ENCODE data around the gene U2AF1L4. TPM values are rescaled to one million over a fixed set of nuclear protein-coding genes. Genes with fewer than 3 reads are reported as not detected.

U2AF1L4 gene
- total RNA-seq, 1 donor from 2014 or later, result 12.8 TPM

- peak; percentile 99 for DNase-seq (ENCODE audit: low spot score)
Observed at GRCh38 chr19:35757749-35758608, 12.8 kb upstream of the U2AF1L4 start, which contains the start of gene PROSER3. Gene PROSER3 (plus strand): TSS chr19:35758176. CDS start chr19:35758216, 40 bp downstream.

GRCh38 chr19:35757231-35757748, 12.1 kb upstream of the U2AF1L4 start:
- peak; percentile 96 for DNase-seq (ENCODE audit: low spot score)

- no peak for DNase-seq (ENCODE audit: low spot score)
Observed at GRCh38 chr19:35756377-35757230, 11.4 kb upstream of the U2AF1L4 start, which contains the start of gene HSPB6. Gene HSPB6 (minus strand): TSS chr19:35757029. CDS start chr19:35757008, 21 bp downstream.

- DNase-seq (ENCODE audit: low spot score), result peak; percentile 97
Observed at GRCh38 chr19:35755550-35756376, 10.5 kb upstream of the U2AF1L4 start.

- DNase-seq (ENCODE audit: low spot score), result no peak
Observed at GRCh38 chr19:35755131-35755549, 9.9 kb upstream of the U2AF1L4 start.

GRCh38 chr19:35754370-35755130, 9.3 kb upstream of the U2AF1L4 start:
- no peak for DNase-seq (ENCODE audit: low spot score)

GRCh38 chr19:35753634-35754369, 8.6 kb upstream of the U2AF1L4 start:
- no peak for DNase-seq (ENCODE audit: low spot score)

DNA sequence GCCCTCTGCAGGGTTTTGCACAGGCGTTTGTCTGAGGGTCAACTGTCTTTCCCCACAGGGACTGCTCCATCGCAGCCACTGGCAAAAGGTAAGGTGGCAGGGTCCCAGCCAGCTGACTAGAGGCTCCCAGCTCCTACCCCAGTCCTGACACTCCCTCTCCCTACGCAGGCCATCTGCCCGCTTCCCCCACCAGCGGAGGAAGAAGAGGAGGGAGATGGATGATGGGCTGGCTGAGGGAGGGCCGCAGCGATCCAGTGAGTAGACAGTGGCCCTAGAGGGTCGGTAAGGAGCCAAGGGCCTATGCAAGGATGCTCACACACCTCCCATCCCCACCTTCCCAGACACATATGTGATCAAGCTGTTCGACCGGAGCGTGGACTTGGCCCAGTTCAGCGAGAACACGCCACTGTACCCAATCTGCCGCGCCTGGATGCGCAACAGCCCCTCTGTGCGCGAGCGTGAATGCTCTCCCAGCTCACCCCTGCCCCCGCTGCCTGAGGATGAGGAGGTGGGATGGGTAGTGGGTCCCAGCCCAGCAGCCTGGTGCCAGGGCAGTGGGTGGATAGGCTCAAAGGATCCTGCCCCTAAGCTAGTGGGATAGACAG, 7.6 kb upstream of the U2AF1L4 start:
- DNase-seq (ENCODE audit: low spot score), result no peak

DNA sequence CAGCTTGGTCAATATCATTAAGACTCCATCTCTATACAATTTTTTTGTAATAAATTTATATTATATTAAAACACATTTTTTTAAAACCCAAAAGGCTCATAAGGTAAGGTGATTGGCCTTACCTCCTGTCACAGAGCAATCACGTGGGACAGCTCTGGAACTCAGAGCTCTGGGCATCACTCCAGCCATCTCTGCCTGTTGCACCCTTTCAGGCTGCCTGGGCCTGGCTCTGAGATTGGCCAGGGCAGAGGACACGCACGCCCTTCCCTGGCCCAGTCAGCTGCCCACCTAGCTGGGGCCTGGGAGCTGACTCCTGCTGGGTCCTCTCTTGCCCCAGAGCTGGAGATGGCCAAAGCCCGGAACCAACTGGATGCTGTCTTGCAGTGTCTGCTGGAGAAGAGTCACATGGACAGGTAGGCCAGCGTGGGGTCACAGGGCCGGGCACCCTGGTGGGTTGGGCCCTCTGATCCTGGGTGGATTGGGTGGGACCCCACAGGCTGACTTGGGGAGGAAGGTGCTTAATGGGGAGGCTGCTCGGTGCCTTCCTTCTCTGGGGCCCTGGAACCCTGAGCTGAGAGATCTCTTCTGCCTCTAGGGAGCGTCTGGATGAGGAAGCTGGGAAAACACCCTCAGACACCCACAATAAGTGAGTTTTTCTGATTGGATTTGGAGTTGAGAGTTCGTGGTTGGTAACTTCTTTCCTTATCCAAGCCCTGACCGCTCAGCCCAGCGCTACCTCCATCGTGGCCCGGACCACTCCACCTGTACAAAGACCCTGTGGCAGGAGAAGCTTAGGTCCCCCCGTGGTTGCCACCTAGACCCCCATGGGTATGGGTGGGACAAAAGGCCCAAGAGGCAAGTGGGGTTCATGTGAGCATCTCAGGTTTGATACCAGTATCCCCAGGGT, 6.9 kb upstream of the U2AF1L4 start:
- no peak for DNase-seq (ENCODE audit: low spot score)

DNA sequence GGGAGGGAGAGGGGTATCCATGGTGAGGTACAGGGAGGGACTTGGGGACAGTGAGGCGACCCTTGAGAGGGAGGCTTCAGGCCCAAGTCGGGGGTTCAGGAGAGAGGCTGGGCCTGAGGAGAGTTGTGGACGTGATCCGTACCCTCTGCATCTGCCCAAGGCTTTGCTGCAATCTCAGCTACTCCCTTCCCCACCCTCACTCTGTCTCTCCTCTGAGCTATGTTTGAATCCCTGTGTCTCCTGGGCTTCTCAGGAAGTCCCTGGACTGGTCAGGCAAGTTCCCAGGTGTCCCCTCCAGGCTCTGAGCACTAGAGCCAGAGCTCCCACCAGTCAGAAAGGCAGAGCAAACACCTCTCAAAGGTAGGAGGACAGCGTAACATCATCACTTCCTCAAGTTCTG, 4.9 kb upstream of the U2AF1L4 start:
- DNase-seq (ENCODE audit: low spot score), result no peak

GRCh38 chr19:35748106-35749020, 3.1 kb upstream of the U2AF1L4 start, which contains the start of gene LIN37:
Gene LIN37 (plus strand): TSS chr19:35748576. CDS start chr19:35748725, 149 bp downstream.
- peak; percentile 99 for DNase-seq (ENCODE audit: low spot score)

DNA sequence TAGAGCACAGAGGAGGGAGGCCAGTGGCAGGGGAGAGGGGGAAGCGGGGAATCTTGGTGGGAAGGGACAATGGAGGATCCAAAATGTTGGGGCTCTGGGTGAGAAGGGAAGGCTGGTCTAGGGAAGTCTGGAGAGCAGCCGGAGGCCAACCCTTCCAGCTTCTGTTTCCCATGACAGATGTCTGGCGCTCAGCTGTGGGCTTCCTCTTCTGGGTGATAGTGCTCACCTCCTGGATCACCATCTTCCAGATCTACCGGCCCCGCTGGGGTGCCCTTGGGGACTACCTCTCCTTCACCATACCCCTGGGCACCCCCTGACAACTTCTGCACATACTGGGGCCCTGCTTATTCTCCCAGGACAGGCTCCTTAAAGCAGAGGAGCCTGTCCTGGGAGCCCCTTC, 1.3 kb upstream of the U2AF1L4 start:
- no peak for DNase-seq (ENCODE audit: low spot score)

DNA sequence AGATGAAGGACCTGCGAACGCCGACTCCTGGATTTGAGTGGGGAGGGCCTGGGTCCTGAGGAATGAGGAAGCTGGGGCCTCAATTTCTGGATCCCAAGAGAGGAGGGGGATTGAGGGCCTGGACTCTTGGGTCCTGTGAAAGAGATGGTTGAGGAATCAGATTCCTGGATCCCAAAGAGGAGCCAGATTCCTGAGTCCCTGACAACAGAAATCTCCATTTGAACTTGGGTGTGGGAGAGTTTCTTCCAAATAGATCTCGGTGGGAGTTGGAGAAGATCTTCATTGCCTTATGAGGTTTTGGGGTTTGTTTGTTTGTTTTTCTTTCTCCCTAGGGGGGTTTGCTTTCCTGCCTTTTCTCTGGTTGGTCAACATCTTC, 857 bp upstream of the U2AF1L4 start:
- no peak for DNase-seq (ENCODE audit: low spot score)

DNA sequence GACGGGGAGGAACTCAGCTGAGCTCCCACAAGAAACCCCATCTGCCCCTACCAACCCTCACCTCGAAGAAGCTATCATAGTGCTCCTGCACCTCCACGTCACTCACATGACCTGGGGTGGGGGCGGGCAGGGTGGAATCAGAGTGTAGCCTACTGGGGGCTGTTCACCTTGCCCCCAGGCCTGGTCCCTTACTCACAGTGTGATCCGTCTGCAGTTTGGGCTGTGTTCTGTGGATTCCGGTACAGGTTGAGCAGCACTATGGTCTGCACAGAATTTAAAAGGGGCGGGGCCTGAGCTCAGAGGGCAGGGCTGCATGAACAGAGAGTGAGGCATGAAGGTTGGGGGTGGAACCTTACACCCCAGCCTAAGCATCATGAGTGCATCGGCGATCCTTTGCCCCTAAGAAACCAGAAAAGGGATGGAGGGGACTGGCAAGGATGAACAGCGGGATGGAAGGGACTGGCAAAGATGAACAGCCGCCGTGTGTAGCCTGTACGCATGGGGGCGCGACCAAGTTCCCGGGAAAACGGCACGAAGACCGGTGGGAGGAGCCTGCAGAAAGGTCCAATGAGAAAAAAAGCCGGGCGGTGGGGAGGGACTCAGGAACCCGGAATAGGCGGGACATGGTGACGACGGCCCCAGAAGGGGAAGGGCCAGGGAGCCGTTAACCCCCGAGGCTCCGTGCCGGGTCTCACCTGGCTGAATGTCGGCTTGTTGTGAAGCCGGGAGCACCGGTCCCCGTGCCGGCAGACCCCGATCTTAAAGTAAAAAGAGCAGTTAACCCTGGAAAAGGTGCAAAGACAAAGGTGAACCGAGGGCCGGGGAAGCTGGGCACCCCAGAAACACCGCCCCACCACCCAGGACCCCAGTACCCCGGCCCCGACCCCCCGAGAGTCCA, 539 bp downstream of the U2AF1L4 start:
- DNase-seq (ENCODE audit: low spot score), result peak; percentile 96

- no peak for DNase-seq (ENCODE audit: low spot score)
Observed at GRCh38 chr19:35743640-35744429, 1.4 kb downstream of the U2AF1L4 start.
